IMR-90 (cell line): ENCODE measurements around the gene ADAMTS12. TPM values are rescaled to one million over a fixed set of nuclear protein-coding genes. Genes with fewer than 3 reads are reported as not detected.

ENCODE experiments used
- ATAC-seq: fragments of 200-7000 bp; cut with Tn5 transposase; 2 replicates; pipeline ENCODE4 v1.9.1; 2020; ENCODE audit warnings: low read depth, mild to moderate bottlenecking, moderate library complexity
- BruUV-seq: library from RNA; stranded (reverse); fragments of 400-500 nt; replicated peaks from 2 replicates; lab custom pipeline; 2021; lab: Mats Ljungman, UMichigan
- CTCF ChIA-PET: fragments of 300-600 bp; formaldehyde crosslinking; extraction: SDS; loops from one replicate; lab custom pipeline; 2021; ENCODE audit warnings: antibody characterized with exemption; lab: Yijun Ruan, JAX
- POLR2A ChIA-PET: fragments of 300-600 bp; sonication (Branson Sonifier 250); formaldehyde crosslinking; loops from one replicate; lab custom pipeline; 2022; ENCODE audit warnings: antibody characterized with exemption; ENCODE audit not compliant: unreplicated experiment; lab: Charles Lee
- DNase-seq: peaks from one replicate; pipeline ENCODE4 v3.0.0; 2013
- H2AFZ ChIP-seq: replicated peaks from 2 replicates; pipeline ENCODE3; 2013; ENCODE audit warnings: low read length, mild to moderate bottlenecking; ENCODE audit not compliant: poor library complexity
- H2AK5ac ChIP-seq: 2 replicates; pipeline ENCODE4 v1.6.1; 2013; ENCODE audit warnings: low read depth, low read length, inconsistent platforms
- H2AK9ac ChIP-seq: replicated peaks from 2 replicates; pipeline ENCODE3; 2013; ENCODE audit warnings: mild to moderate bottlenecking, low read depth, low read length, moderate library complexity; ENCODE audit not compliant: poor library complexity
- H2BK120ac ChIP-seq: 2 replicates; pipeline ENCODE4 v1.6.1; 2013; ENCODE audit warnings: low read depth, low read length, inconsistent platforms
- H2BK15ac ChIP-seq: 3 replicates; pipeline ENCODE4 v1.6.1; 2013; ENCODE audit warnings: low read depth, low read length, inconsistent platforms
- H2BK20ac ChIP-seq: 2 replicates; pipeline ENCODE4 v1.6.1; 2013; ENCODE audit warnings: low read depth, mild to moderate bottlenecking, inconsistent platforms, low read length, moderate library complexity
- H2BK5ac ChIP-seq: 2 replicates; pipeline ENCODE4 v1.6.1; 2013; ENCODE audit warnings: mild to moderate bottlenecking, low read depth, low read length, inconsistent platforms; ENCODE audit not compliant: poor library complexity, severe bottlenecking
- H3K14ac ChIP-seq: replicated peaks from 2 replicates; pipeline ENCODE4 v1.6.1; 2013; ENCODE audit warnings: low read depth, low read length, inconsistent platforms
- H3K18ac ChIP-seq: 2 replicates; pipeline ENCODE4 v1.6.1; 2013; ENCODE audit warnings: low read depth, low read length, control low read depth
- H3K23ac ChIP-seq: 2 replicates; pipeline ENCODE4 v1.6.1; 2013; ENCODE audit warnings: low read depth, low read length, inconsistent platforms
- H3K27ac ChIP-seq: 2 replicates; pipeline ENCODE4 v1.5.1; 2013; ENCODE audit warnings: mild to moderate bottlenecking, control low read depth, low read length; ENCODE audit not compliant: insufficient read depth
- H3K27me3 ChIP-seq: 2 replicates; pipeline ENCODE4 v1.6.1; 2013; ENCODE audit warnings: low read length; ENCODE audit not compliant: control insufficient read depth, insufficient read depth
- H3K36me3 ChIP-seq: 2 replicates; pipeline ENCODE4 v1.6.1; 2013; ENCODE audit warnings: low read length, mixed read lengths; ENCODE audit not compliant: control insufficient read depth, insufficient read depth
- H3K4ac ChIP-seq: 2 replicates; pipeline ENCODE4 v1.6.1; 2013; ENCODE audit warnings: low read depth, low read length, inconsistent platforms
- H3K4me1 ChIP-seq: 2 replicates; pipeline ENCODE4 v1.6.1; 2013; ENCODE audit warnings: low read length, mixed read lengths; ENCODE audit not compliant: control insufficient read depth, insufficient read depth
- H3K4me2 ChIP-seq: 2 replicates; pipeline ENCODE4 v1.6.1; 2013; ENCODE audit warnings: low read depth, mild to moderate bottlenecking, control low read depth, low read length, moderate library complexity
- H3K4me3 ChIP-seq: 2 replicates; pipeline ENCODE4 v1.5.1; 2013; ENCODE audit warnings: low read depth, mild to moderate bottlenecking, control low read depth, low read length, moderate library complexity; ENCODE audit not compliant: insufficient read depth
- H3K56ac ChIP-seq: 2 replicates; pipeline ENCODE4 v1.6.1; 2013; ENCODE audit warnings: low read length, inconsistent platforms; ENCODE audit not compliant: insufficient read depth; ENCODE audit errors: extremely low read depth
- H3K79me1 ChIP-seq, 2 experiments: 2 replicates each; pipeline ENCODE4 v1.6.1; 2013; ENCODE audit warnings: low read length in 2 of 2, inconsistent platforms in 1 of 2, low read depth in 1 of 2
- H3K9ac ChIP-seq: 2 replicates; pipeline ENCODE4 v1.6.1; 2013; ENCODE audit warnings: low read depth, low read length, control low read depth
- H3K9me1 ChIP-seq: 2 replicates; pipeline ENCODE4 v1.6.1; 2013; ENCODE audit warnings: low read length, inconsistent platforms; ENCODE audit not compliant: insufficient read depth
- H3K9me3 ChIP-seq: 2 replicates; pipeline ENCODE4 v1.6.1; 2013; ENCODE audit warnings: low read length; ENCODE audit not compliant: control insufficient read depth, insufficient read depth
- H4K20me1 ChIP-seq: 2 replicates; pipeline ENCODE4 v1.6.1; 2013; ENCODE audit warnings: low read length, inconsistent platforms; ENCODE audit not compliant: insufficient read depth
- H4K5ac ChIP-seq: 2 replicates; pipeline ENCODE4 v1.6.1; 2013; ENCODE audit warnings: mild to moderate bottlenecking, low read depth, low read length, control low read depth
- H4K8ac ChIP-seq, 2 experiments: 2 replicates each; pipeline ENCODE4 v1.6.1; 2013; ENCODE audit warnings: low read depth in 2 of 2, low read length in 2 of 2, control low read depth in 1 of 2, inconsistent platforms in 1 of 2
- H4K91ac ChIP-seq: 2 replicates; pipeline ENCODE4 v1.6.1; 2013; ENCODE audit warnings: low read depth, low read length, inconsistent platforms; ENCODE audit not compliant: insufficient read depth
- MAFK ChIP-seq: IDR thresholded peaks from 2 replicates; pipeline ENCODE4 v1.6.1; 2012; ENCODE audit warnings: low read depth, low read length, improper control_type of control experiment
- NFE2L2 ChIP-seq: fragments of 150-350 bp; IDR thresholded peaks from 2 replicates; pipeline ENCODE4 v1.6.1; 2016; ENCODE audit warnings: low read depth, mild to moderate bottlenecking, low read length
- RCOR1 ChIP-seq: IDR thresholded peaks from 2 replicates; pipeline ENCODE4 v1.6.1; 2012; ENCODE audit warnings: mild to moderate bottlenecking, low read length, improper control_type of control experiment; ENCODE audit not compliant: insufficient replicate concordance
- WGBS, 2 experiments: methylation state at CpG; one replicate each; pipeline versions ENCODE4 v1.1.5 to v1.1.7; 2013; ENCODE audit warnings: missing lambda C conversion rate in 2 of 2; ENCODE audit not compliant: insufficient read length in 1 of 2; ENCODE audit errors: extremely low coverage in 2 of 2; 5-methylcytosine and 5-hydroxymethylcytosine counted together
- dilution Hi-C: fragments of 300-500 bp; cut with HindIII; formaldehyde crosslinking; loops from one replicate; pipeline ENCODE4 v1.14.3; 2018; ENCODE audit warnings: low sequenced_read_pairs; ENCODE audit not compliant: unreplicated experiment
- in situ Hi-C: fragments of 300-500 bp; cut with MboI; formaldehyde crosslinking; loops from 3 replicates; pipeline ENCODE4 v1.14.3; 2019; ENCODE audit warnings: low sequenced_read_pairs, inconsistent platforms, mixed read lengths
- intact Hi-C: fragments of 100-400 bp; cut with micrococcal nuclease; formaldehyde crosslinking; loops from 2 replicates; pipeline ENCODE4 v1.10.0; 2022
- polyA plus RNA-seq, 3 experiments: library from polyadenylated mRNA; depleted of rRNA; stranded (reverse); fragments of >200 nt; gene quantifications; 2 replicates each; pipeline ENCODE4 v1.2.3, GENCODE V29; 2012; ENCODE audit warnings: low replicate concordance in 1 of 3
- total RNA-seq: library from RNA; depleted of rRNA; stranded (reverse); fragments of >200 nt; gene quantifications from 2 replicates; pipeline ENCODE4 v1.2.3, GENCODE V29; 2012

The ADAMTS12 gene
- total and polyA plus RNA-seq, 2 of the 4 experiments (the other 2 are of a cell fraction): 27.3 to 51.3 TPM

- H3K56ac ChIP-seq: no peak overlapping the region
- no peak overlapping the region for H2BK5ac ChIP-seq
- WGBS, 2 experiments: 100% methylated on average over 2 of the region's 7 CpGs; no CpG with 5 or more reads in 1 of the 2 experiments
- H3K9me3 ChIP-seq: no peaks in the 10 kb centered on the region
- H3K4me1 ChIP-seq: peaks cover 9% of the 10 kb centered on the region
- H3K27me3 ChIP-seq: no peaks in the 10 kb centered on the region
- POLR2A ChIA-PET: no interaction called here
- H3K9me1 ChIP-seq: no peaks in the 10 kb centered on the region; the same call in none of the 2 replicates
- no TSS peak for BruUV-seq
- H2AFZ ChIP-seq: no peak overlapping the region
- H3K27ac ChIP-seq: no peak overlapping the region
- ATAC-seq: no peak
- no peak overlapping the region for H2BK20ac ChIP-seq
- no peak overlapping the region for H3K14ac ChIP-seq
- CTCF ChIA-PET: no interaction called here
- H2BK15ac ChIP-seq: no peak overlapping the region
- H3K36me3 ChIP-seq: no peaks in the 10 kb centered on the region
- TF ChIP-seq RCOR1: no peak
- no peak for TF ChIP-seq NFE2L2
- peak; percentile 46 for TF ChIP-seq MAFK
- no peak overlapping the region for H2BK120ac ChIP-seq
- H3K4me3 ChIP-seq: no peak overlapping the region
- no peak overlapping the region for H3K9ac ChIP-seq
- H2AK5ac ChIP-seq: no peak overlapping the region
- H2AK9ac ChIP-seq: no peak overlapping the region
- peaks cover 9 to 26% of the 10 kb centered on the region in 2 experiments; a peak in 3 of 4 replicates for H3K79me1 ChIP-seq
- peaks cover 5% of the 10 kb centered on the region; the same call in 1 of the 2 replicates for H4K20me1 ChIP-seq
- no peak overlapping the region for H3K4me2 ChIP-seq
- H4K8ac ChIP-seq: no peak overlapping the region
- H3K18ac ChIP-seq: no peak overlapping the region
- intact Hi-C loops: no loop called here
- in situ Hi-C loops: no loop called here
- no peak for DNase-seq
- dilution Hi-C loops: no loop called here
- H4K91ac ChIP-seq: no peak overlapping the region
- no peak overlapping the region for H4K5ac ChIP-seq
- no peak overlapping the region for H3K23ac ChIP-seq
- no peak overlapping the region for H3K4ac ChIP-seq
Observed at GRCh38 chr5:33827018-33827707, 64.6 kb downstream of the ADAMTS12 start.
